GM12875 (cell line): ENCODE measurements around the gene FBLN2.

Experiments used
- H3K4me3 ChIP-seq: one replicate; pipeline ENCODE4 v1.5.1; 2011; ENCODE audit warnings: low read depth, low read length, control low read depth
- CTCF ChIP-seq: IDR thresholded peaks from 2 replicates; pipeline ENCODE4 v1.5.1; 2011; ENCODE audit warnings: low read depth, mild to moderate bottlenecking, control low read depth, inconsistent platforms, low read length, moderate library complexity, borderline replicate concordance; ENCODE audit not compliant: insufficient read depth

The FBLN2 gene

DNA sequence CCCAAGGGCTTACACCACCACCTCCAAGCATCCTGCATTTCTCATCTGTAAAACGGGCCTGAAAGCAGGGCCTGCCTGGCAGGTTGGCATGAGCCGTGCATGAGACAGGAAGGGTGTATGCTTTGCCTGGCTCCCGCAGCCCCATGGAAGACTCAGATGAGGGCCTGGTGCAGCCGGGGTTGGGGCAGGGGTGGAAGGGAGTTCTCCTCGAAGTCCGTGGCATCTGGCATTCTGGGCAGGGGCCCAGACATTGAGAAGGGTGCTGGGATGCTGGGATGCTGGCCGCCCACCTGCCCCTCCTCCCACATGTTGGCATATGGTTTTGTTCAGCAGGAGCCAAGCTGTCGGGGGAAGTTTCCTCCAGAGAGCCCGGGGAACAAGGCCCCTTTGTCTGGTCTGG is 13.0 kb upstream of the FBLN2 start:
- no peak for TF ChIP-seq CTCF
- no peak overlapping the region for H3K4me3 ChIP-seq

- no peak overlapping the region for H3K4me3 ChIP-seq
- no peak for TF ChIP-seq CTCF
Observed at GRCh38 chr3:13536432-13536831, 12.5 kb upstream of the FBLN2 start.

DNA sequence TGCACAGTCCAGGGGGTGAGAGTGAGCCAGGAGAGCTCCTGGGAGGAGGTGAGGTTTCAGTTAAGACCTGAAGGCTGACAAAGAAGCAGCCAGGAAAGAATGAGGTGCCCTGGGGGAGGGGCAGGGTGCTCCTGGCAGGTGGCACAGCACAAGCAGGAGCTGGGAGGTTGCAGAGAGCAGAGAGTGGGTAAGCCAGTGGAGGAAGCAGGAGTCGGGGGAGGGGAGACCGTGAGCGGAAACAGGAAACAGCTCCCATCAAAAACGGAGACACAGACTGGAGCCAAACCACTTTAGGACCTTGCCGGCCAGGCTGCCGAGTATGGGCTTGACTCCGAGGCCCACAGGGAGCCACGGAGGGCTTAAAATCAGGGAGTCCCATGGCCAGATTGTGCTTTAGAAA is 12.1 kb upstream of the FBLN2 start:
- no peak for TF ChIP-seq CTCF
- H3K4me3 ChIP-seq: no peak overlapping the region

DNA sequence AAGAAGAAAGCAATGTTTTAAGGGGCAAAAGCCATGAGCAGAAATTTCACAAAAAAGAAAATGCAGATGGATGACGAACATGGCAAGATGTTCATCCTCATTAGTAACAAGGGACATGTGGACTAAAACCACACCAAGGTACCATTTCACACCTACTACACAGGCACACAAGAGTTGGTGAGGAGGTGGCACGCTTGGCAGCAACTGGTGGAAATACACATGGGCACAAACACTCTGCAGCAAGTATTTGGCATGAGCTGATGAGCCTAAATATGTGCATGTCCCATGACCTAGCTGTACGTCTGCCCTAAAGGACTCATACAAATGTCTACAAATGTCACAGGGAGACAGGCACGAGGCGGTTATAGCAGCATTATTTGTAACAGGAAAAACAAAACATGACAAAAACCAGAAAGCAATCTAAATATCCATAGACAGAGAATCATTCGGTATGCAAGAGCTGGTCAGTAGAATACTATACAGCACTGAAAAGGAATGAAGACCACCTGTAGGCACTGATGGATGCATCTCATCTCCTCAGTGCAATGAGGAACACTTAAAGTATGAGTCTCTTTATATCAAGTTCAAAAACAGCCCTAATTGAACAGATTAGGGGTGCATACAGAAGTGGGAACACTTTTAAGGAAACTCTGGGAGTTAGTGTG is 11.5 kb upstream of the FBLN2 start:
- TF ChIP-seq CTCF: no peak
- no peak overlapping the region for H3K4me3 ChIP-seq

- no peak overlapping the region for H3K4me3 ChIP-seq
Observed at GRCh38 chr3:13537909-13538296, 11.0 kb upstream of the FBLN2 start.

GRCh38 chr3:13538520-13539291 is 10.2 kb upstream of the FBLN2 start:
- no peak for TF ChIP-seq CTCF
- no peak overlapping the region for H3K4me3 ChIP-seq

More at GRCh38 chr3:13537909-13538296, 11.0 kb upstream of the FBLN2 start:
- TF ChIP-seq CTCF: no peak

GRCh38 chr3:13539292-13539638 is 9.7 kb upstream of the FBLN2 start:
- no peak overlapping the region for H3K4me3 ChIP-seq
- TF ChIP-seq CTCF: no peak
